ENCODE results near the gene B3GNT5.
A peak's percentile ranks its signal among the peaks of the same experiment; 100 is the strongest.

The B3GNT5 gene

DNA sequence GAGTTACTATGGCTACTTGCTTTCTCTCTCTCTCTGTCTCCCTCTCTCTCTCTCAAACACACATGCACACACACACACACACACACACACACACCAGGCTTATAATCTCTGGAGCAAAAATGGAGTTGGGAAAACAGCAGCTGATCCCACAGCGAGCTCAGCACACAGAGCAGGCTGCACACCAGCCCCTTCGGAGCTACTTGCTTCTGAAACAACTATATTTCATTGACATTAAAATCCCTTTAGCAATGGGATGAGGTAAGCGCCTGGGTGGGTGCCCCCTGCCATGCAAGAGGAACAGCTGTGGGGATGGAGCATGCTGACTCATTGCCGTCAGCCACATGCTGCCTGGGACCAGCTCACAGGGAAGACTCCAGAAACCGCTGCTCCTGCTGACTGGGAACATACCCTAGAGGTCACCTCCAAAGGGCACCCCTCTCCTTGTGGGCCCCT is 45.7 kb downstream of the B3GNT5 start:
- DNase-seq: peak; percentile 52

DNA sequence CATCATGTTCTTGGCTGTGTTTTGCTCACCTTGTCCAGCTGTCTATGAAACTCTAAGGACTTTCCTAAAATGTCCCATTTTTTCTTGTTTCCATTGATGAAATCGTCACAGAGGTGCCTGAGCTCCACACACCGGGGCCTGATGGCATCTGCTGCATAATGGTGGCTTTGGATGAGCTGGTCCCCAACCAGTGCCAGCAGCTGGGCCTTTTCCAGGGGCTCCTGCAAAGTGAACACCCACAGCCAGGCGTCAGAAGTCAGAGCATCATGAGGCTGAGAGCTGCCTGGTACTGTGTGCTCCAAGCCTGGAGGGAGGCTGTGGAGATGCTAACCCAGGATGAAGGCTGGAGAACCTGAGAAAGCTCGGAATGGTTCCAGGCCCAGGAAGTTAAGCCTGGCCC is 46.9 kb downstream of the B3GNT5 start:
- DNase-seq: no peak

DNA sequence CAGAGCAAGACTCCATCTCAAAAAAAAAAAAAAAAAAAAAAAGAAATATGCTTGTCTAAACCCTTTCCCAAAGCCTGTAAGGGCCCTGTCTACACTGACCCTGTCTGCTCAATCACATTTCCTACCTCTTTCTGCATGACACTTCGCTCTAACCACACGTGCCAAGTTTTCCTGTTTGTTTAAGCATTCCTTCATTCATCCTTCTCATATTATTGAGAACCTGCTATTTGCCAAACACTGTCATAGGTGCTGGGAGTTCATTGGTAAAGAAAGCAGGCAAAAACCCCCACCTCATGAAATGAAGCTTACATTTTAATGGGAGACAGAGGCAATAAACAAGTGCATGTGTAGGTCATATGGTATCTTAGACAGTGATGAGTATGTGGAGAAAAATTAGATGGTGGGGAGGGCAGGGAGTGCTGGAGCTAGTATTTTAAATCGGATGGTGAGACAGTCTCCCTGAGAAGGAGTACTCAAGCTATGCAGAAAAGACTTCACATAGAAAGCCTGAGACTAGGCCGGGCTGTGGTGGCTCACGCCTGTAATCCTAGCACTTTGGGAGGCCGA is 48.0 kb downstream of the B3GNT5 start:
- DNase-seq: no peak

DNA sequence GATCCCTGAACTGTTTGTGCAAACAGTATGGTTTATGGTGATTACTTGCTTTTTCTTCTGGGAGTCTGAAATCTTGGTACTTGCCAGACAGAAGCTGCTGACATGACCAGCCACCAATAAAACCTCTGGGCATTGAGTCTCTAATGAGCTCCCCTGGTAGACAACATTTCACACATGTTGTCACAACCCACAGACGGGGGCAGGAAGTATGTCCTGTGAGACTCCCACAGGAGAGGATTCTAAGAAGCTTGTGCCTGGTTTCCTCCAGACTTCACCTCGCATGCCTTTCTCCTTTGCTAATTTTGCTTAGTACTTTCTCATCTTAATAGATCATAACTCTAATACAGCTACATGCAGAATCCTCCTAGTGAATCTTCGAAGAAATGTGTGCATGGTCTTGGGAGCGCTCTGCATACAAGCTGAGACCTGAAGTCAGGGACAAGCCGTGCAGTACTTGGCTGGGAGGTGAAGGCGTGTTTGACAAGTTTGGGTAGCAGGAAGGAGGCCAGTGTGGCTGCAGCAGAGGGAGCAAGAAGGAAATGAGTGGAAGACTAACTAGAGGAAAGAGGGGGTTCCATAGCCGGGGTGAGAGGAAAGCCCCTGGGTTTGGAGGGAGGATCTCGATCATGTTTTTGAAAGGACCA is 49.0 kb downstream of the B3GNT5 start:
- DNase-seq: peak; percentile 18

DNA sequence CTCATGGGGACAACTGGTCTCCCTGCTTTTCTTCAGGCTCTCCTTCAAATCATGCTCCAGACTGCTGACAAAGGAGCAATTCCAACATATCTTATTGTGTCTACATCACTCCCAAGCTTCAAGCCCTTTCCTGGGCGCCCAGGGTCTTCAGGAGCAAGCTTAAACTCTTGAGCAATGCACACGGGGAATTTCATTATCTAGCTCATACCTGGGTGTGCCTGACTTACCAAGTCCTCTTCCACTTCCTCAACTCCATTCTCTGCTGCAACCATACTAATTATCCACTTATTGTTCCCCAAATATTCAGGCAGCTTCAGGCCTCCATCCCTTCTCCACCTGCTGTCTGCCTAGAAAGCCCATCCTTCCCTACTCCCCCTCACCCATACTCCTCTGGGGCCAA is 50.6 kb downstream of the B3GNT5 start:
- DNase-seq: no peak

DNA sequence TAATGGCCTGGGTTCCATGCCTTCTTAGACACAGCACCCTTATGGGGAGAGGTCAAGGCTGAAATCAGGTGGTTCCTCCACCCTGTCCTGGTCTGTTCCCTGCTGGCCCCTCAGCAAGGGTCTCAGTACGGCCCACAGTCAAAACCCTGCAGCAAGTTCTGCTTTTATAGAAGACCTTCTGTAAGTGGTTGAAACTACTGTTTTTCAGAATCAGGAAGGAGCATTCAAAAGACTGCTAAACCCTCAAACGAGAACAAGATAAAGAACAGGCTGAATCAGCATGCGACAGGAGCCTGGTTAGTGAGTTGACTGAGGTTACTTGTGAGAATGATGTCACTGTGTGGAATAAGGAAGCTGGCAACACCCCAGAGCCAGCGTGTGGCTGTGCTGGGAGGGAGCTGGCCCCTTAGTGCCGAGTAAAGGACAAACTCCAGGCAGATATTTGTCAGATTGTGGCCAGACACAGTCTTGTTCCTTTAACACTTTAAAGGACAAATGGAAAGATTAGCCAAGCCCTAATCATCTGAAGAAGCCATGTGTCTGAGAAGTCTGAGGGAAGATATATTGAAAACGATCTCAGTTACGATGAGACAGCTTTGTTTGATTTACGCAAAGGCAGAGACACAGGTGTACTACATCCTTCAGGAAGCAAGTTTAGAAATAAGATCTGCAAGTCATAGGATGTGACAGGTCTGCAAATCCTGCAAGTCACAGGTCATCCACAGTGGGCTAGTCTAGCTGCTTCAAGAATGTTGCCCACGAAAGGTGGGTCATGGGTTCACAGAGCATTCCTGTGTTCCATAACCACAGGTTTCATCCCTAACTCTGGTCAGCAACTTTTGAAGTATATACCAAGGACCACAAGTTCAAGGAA is 54.0 kb downstream of the B3GNT5 start:
- DNase-seq: peak; percentile 84

DNA sequence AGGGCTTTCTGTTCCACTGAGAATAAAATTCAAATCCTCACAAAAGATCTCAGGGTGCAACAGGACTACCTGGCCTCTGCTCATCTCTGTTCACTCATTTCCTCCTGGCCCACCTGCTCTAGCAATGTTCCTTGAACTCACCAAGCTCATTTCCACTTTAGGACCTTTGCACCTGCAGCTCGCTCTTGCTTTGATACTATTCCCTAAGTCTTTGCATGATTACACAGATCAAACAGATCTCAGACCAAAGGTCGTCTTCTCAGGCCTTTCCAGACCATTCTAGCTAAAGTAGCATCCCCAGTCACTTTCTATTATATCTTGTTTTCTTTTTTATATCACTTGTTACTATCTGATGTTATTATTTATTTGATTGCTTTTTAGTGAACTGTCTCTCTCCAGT is 54.7 kb downstream of the B3GNT5 start:
- no peak for DNase-seq

DNA sequence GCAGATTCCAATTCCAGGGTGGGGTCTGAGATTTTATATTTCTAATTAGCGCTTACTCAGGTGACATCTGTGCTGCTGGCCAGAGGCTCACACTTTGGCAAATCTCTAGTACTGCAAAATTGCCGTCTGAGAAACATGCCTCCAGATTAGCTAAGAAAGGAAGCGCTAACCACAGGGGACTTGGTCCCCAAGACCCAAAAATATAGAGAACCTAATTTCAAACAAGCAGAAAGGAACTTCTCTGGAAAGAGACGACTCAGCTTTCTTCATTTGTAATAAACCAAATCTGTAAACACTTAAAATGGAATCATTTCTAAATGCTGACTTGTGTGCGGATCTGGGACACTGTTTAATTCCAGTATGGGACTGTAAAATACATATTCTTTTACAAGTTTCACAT is 55.7 kb downstream of the B3GNT5 start:
- no peak for DNase-seq

DNA sequence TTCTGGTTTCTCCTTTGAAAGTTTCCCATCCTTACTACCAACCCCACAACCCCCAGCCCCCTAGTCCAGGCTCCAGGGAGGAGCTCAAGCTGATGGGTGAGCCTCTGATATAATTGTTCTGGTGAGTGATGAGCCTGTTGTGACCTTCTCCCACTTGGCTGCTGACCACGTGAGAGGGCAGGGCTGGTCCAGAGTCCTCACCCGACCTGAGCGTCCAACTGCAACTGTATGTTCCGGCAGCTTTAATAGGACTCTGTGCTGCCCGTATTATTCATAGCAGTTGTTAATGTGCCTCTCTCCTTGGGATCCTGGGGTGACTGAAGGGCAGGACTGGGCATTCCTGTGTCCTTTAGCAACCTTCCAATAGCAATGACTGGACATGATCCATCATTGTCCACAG is 56.2 kb downstream of the B3GNT5 start:
- DNase-seq: no peak

DNA sequence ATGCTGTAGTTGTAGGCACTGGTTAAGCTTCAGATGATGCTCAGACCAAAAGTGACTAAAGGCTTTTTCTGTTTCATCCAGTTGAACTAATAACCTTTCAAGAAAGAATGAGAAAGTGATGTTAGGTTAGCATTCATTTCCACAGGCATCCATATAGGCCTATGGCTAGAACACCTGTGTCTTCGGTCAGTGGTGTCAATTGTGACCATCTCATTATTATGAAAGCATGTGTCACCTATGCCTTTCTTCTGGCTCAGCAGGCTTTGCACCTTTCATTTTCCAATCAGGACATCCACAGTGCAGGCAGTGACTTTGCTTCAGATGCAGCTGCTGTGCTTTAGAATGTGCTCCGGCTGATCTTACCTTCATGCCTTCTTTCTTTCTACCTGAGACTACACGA is 57.9 kb downstream of the B3GNT5 start:
- DNase-seq: no peak

DNA sequence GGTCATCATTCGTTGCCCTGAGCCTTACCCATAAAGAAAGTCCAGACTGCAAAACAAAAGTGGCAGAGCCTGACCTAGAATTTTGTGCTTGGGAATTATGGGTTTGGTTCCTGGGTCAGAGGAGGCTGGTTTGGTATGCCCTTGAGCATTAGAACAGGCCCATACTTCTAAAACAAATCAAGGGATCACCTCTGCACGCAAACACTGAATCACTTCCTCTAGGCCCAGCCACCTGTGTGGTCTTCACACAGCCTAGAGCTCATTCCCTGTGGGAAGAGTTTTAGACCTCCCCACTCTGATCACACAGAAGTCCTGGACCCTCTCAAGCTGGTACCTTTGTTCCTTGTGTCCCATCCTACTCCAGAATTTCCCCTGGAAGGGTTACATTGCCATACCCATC is 59.4 kb downstream of the B3GNT5 start:
- no peak for DNase-seq

DNA sequence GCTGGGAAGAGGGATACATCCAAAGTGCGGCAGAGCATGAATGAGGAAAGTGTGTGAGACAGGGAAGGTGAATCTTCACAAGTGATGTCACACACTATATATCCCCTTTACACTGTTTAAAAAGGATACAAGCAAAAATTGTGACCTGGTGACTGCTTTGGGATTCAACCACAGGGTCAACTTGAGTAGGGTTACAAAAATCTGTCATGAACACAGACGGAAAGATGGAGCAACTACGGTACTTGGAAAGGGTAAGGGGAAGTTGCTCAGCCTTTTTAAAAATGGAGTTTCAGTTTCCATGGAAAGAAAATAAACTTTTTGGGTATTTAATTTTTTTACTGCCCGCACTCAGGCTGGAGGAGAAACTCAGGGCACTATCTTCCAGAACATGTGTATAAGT is 60.3 kb downstream of the B3GNT5 start:
- no peak for DNase-seq

DNA sequence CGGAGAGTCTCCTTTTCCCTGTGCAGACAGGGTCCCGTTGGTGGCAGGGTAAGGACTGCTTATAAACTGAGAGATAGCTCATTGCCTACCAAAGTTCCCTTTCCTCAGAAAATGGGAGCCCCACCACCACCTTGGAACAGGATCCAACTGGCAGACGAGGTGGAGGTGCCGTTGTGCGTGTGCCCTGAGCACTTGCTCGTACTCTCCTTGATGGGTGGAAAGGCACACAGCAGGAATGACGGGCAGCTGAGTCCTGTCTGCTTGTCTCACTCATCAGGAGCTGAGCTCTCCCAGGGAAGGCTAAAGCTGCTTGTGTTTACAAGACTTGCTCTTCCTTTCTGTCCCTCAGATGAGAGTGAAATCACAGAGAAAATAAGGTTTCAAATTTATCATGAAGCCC is 60.7 kb downstream of the B3GNT5 start:
- DNase-seq: no peak

DNA sequence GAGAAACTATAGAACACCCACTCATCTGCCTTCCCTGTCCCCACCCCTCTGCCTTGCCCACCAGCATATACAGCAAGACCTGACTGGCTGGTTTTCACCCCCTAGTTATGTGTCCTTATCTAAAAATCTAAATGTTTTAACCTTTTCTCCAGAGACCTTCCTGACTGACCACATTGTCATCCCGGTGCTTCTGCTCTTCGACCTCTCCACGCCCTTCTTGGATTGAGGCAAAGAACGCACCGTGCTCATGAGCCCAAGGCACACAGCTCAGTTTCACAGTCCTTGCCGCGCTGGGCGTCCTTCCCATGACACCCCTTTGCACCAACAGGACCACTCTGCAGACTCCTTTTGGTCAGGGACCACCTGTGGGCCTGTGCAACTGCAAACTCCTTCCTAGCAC is 62.7 kb downstream of the B3GNT5 start:
- no peak for DNase-seq

DNA sequence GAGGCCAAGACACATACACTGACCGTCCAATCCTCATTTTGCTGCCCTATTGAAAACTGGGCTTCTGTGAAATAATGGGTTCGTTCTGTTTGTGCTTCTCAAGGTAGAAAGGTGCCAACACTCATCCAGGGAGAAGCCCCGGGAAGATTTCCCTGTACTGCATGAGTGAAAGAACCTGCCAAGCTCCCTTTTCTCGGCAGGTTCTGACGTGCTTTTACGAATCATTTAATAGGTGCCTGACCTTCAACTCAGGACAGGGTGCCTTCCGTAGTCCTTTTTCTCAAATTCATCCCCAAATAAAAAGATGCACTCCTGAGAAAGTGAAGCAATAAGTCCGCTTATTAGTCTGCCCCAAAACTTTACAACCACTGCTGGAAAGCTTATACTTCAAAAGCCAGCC is 64.2 kb downstream of the B3GNT5 start:
- DNase-seq: no peak

DNA sequence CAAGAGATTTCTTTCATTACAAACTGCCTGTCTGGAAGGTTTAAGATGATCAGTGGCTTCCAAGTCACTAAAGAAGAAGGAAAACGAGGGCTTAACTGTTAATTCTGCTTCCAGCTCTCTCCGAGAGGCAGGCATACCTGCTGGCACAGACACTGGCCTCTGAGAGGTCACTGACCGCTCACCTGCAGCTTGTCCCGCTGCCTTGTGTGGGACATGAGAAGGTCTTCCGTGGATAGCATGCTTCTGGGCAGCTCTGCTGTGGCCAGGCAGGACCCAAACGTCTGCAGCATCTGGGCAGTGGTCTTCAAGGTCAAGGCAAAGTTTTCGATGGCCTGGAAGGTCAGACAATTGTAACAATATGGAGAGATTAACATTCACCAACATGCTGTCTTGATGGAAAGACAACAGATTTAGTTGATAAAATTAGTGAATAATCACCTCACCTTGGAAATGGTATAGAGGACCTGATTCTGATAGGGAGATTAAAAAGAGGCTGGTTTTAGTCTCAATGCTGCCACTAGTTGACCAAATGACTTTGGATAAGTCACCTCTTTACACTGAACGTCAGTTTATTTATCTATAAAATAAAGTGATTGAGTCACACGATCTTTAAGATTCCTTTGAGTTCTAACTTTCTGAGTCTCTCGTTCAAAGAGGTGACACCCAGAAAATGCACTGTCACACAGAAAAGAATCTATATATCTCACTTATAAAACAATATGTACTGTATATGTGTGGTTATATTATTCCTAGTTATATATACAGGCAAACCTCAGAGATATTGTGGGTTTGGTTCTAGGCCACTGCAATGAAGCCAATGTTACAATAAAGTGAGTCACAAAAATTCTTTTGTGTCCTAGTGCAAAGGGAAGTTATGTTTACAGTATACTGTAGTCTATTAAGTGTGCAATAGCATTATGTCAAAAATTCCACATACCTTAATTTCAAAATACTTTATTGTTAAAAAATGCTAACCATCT is 65.1 kb downstream of the B3GNT5 start:
- no peak for DNase-seq

DNA sequence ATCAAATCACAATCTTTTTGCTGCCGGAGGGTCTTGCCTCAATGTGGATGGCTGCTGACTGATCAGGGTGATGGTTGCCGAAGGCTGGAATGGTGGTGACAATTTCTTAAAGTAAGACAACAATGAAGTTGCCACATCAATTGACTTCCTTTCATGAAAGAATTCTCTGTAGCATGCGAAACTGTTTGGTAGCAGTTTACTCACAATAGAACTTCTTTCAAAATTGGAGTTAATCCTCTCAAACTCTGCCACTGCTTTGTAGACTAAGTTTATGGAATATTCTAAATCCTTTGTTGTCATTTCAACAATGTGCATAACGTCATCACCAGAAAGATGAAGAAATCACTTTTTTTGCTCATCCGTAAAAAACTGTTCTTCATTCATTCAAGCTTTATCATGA is 65.8 kb downstream of the B3GNT5 start:
- no peak for DNase-seq

DNA sequence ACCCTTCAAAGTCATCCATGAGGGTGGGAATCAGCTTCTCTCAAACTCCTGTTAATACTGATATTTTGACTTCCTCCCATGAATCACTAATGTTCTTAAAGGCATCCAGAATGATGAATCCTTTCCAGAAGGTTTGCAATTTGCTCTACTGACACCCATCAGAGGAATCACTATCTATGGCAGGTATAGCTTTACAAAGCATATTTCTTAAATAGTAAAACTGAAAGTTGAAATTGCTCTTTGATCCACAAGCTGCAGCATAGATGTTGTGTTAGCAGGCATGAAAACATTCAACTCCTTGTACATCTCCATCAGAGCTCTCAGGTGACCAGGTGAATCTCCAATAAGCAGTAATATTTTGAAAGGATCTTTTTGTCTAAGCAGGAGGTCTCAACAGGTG is 66.3 kb downstream of the B3GNT5 start:
- DNase-seq: no peak

Measured in GDM1 (cell line).